Transverse colon (tissue), 4 donors: Measurements from ENCODE around the gene RETREG3. TPM values are rescaled to one million over a fixed set of nuclear protein-coding genes. Genes with fewer than 3 reads are reported as not detected.
A peak's percentile ranks its signal among the peaks of the same experiment; 100 is the strongest.
"Not testable (repeated sequence)": the region's sequence is repeated elsewhere in the genome, so short reads cannot be mapped to it uniquely, and the experiment has no call there.

ENCODE experiments used
- DNase-seq: peaks from one replicate; pipeline ENCODE4 v3.0.0-alpha.2; 2019
- H3K27ac ChIP-seq, 4 donors: fragments of 200-600 bp; sonication (generic); 2 replicates each; pipeline ENCODE4 v1.5.1; 2016 to 2018; ENCODE audit warnings: inconsistent platforms in 4 of 4
- H3K27me3 ChIP-seq: fragments of 200-600 bp; sonication (generic); 2 replicates; pipeline ENCODE4 v1.5.1; 2017; ENCODE audit warnings: inconsistent platforms
- H3K36me3 ChIP-seq, 4 donors: fragments of 200-600 bp; sonication (generic); 2 replicates each; pipeline ENCODE4 v1.5.1; 2017 to 2019; ENCODE audit warnings: inconsistent platforms in 4 of 4
- H3K4me1 ChIP-seq, 4 donors: fragments of 200-600 bp; sonication (generic); 2 replicates each; pipeline ENCODE4 v1.5.1; 2017 to 2020; ENCODE audit warnings: inconsistent platforms in 4 of 4
- H3K4me3 ChIP-seq, 4 donors: fragments of 200-600 bp; sonication (generic); 1 replicate in 1 of 4; 2 replicates in 3 of 4; pipeline versions ENCODE4 v1.5.1 to v1.6.1; 2017 to 2019; ENCODE audit warnings: inconsistent platforms in 4 of 4
- H3K9me3 ChIP-seq, 2 donors: fragments of 200-600 bp; sonication (generic); 2 replicates each; pipeline ENCODE4 v1.5.1; 2017 to 2019; ENCODE audit warnings: inconsistent platforms in 2 of 2
- CTCF ChIP-seq, 5 experiments: fragments of 200-600 bp in 3 of 5; fragments of 450-650 bp in 2 of 5; sonication (generic) in 3 of 5; IDR thresholded peaks; 1 replicate in 2 of 5; 2 replicates in 3 of 5; pipeline ENCODE4 v1.5.1; 2016 to 2017; ENCODE audit warnings: antibody characterized with exemption in 5 of 5, inconsistent platforms in 3 of 5, mild to moderate bottlenecking in 2 of 5, moderate library complexity in 1 of 5
- EP300 ChIP-seq: sonication (generic); formaldehyde crosslinking; IDR thresholded peaks from one replicate; pipeline ENCODE4 v1.6.1; 2017; ENCODE audit warnings: antibody characterized with exemption, low read depth
- POLR2A ChIP-seq: fragments of 450-650 bp; IDR thresholded peaks from one replicate; pipeline ENCODE4 v1.6.1; 2016; ENCODE audit warnings: antibody characterized with exemption, mild to moderate bottlenecking, moderate library complexity
- POLR2AphosphoS5 ChIP-seq, 3 donors: sonication (generic); formaldehyde crosslinking; IDR thresholded peaks; one replicate each; pipeline ENCODE4 v1.6.1; 2016; ENCODE audit warnings: antibody characterized with exemption in 3 of 3
- WGBS, 2 donors: methylation state at CpG; one replicate each; pipeline ENCODE4 v1.1.5; 2018; ENCODE audit warnings: low coverage in 1 of 2; 5-methylcytosine and 5-hydroxymethylcytosine counted together
- in situ Hi-C, 4 donors: fragments of 200-750 bp; cut with MboI; loops; one replicate each; pipeline versions ENCODE4 v1.15.0 to v1.15.1; 2017; ENCODE audit warnings: low sequenced_read_pairs in 3 of 4, low pct_ligation_motif_present in 1 of 4, low pct_unique_long_range_greater_than_20kb in 1 of 4
- intact Hi-C: fragments of 100-400 bp; cut with DNase I; formaldehyde crosslinking; loops from one replicate; pipeline ENCODE4 v1.15.1; 2023; ENCODE audit warnings: low total_unique reads
- total RNA-seq, 4 donors: library from RNA; depleted of rRNA; stranded (reverse); fragments of >200 nt; gene quantifications; one replicate each; pipeline ENCODE4 v1.1.0, GENCODE V29; 2016

RETREG3 gene
- total RNA-seq, 4 donors from 2014 or later, result 47.2 to 71.8 (median 59.0) TPM

- no peak overlapping the region for H3K27ac ChIP-seq
- peaks cover 5 to 25% (median 19%) of the 10 kb centered on the region in 4 donors for H3K4me1 ChIP-seq
- intact Hi-C loops (no loop called here), in situ Hi-C loops (no loop called here)
- TF ChIP-seq CTCF (IDR thresholded peaks at IDR 0.05) (no peak), EP300 (no peak), POLR2A (no peak), POLR2AphosphoS5 (IDR thresholded peaks at IDR 0.05) (no peak)
- H3K9me3 ChIP-seq, result no peaks in the 10 kb centered on the region
- H3K4me3 ChIP-seq, result no peak overlapping the region
- no peak for DNase-seq
- H3K36me3 ChIP-seq, result peaks cover 0 to 4% (median 0%) of the 10 kb centered on the region in 4 donors
- 73% methylated on average over 8 of the region's 8 CpGs; no CpG with 5 or more reads in 1 of the 2 donors for WGBS, 2 donors
- H3K27me3 ChIP-seq, result no peaks in the 10 kb centered on the region
Observed at GRCh38 chr17:42544874-42545283, 64.3 kb downstream of the RETREG3 start.

GRCh38 chr17:42543190-42544079 lies 65.7 kb downstream of the RETREG3 start:
- Histone ChIP-seq H3K27me3 (no peaks in the 10 kb centered on the region), H3K4me3 (no peak overlapping the region), H3K9me3 (no peaks in the 10 kb centered on the region), H3K36me3 (peaks cover 0 to 4% (median 0%) of the 10 kb centered on the region in 4 donors), H3K4me1 (peaks cover 5 to 17% (median 13%) of the 10 kb centered on the region in 4 donors), H3K27ac (no peak overlapping the region)
- TF ChIP-seq CTCF (IDR thresholded peaks at IDR 0.05) (no peak), POLR2AphosphoS5 (IDR thresholded peaks at IDR 0.05) (no peak), POLR2A (no peak), EP300 (no peak)
- intact Hi-C loops, result no loop called here
- no peak for DNase-seq
- 94% methylated on average over 36 of the region's 39 CpGs; no CpG with 5 or more reads in 1 of the 2 donors for WGBS, 2 donors
- in situ Hi-C loops, result no loop called here

DNA sequence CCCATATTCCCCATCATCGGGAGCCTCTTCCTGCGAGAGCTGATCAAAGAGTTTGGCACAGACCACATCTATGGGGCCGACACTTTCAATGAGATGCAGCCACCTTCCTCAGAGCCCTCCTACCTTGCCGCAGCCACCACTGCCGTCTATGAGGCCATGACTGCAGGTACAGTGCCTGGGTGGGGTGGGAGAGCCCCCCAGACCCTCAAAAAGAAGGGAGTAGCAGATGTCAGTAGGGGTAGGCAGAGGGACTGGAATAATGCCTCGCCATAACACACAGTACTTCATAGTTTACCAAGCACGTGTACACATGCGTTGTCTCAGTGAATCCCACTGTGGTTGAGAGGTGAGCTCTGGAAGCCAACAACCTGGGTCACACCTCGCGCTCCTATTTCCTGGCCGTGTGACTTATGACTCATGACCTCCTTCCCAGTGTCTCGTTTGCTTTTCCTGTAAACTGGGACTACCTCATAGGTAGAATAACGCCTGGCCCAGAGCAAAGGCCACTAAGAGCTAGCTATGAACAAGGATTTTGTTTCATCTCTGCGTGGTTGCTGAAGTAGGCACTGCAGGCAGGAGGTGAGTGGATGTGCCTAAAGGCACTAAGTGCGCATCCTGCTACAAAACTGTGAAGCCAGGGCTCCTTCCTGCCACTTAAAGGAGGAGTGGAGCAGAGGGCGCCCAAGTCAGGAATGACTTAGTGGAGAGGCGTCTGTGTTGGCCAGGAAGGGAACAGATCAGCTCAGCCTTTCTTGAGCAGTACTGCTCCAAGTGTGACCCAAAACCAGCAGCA lies 67.9 kb downstream of the RETREG3 start:
- TF ChIP-seq POLR2AphosphoS5 (IDR thresholded peaks at IDR 0.05) (peak in 2 of 3 donors; percentile 66 to 80), CTCF (IDR thresholded peaks at IDR 0.05) (no peak), EP300 (no peak), POLR2A (peak; percentile 53)
- peaks cover 10 to 29% (median 19%) of the 10 kb centered on the region in 4 donors for H3K4me1 ChIP-seq
- H3K27ac ChIP-seq, result peak overlapping the region; percentile 52 to 76 (median 68)
- H3K4me3 ChIP-seq, result no peak overlapping the region
- peak; percentile 61 for DNase-seq
- intact Hi-C loops (no loop called here), in situ Hi-C loops (no loop called here)
- peaks cover 0 to 4% (median 0%) of the 10 kb centered on the region in 4 donors for H3K36me3 ChIP-seq
- H3K9me3 ChIP-seq, result no peaks in the 10 kb centered on the region
- H3K27me3 ChIP-seq, result no peaks in the 10 kb centered on the region
- WGBS, 2 donors, result 74 to 100% methylated on average over 1 to 17 of the region's 17 CpGs

DNA sequence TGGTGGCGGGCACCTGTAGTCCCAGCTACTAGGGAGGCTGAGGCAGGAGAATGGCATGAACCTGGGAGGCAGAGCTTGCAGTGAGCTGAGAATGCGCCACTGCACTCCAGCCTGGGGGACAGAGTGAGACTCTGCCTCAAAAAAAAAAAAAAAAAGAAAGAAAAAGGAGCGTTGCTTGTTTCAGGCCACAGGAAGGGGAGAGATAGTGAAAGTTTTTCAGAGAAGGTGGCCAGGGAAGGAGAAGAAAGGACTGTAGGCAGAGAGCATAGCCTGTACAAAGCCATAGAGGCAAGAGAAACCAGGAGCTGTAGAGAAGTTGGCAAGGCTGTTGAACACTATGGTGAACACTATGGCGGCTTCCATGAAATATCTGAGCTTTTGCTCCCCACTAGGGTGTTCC lies 68.6 kb downstream of the RETREG3 start:
- in situ Hi-C loops, H3K36me3 ChIP-seq: not testable (repeated sequence)

More for the DNA sequence above, 68.6 kb downstream of the RETREG3 start:
- DNase-seq, H3K27me3 ChIP-seq, H3K4me3 ChIP-seq, H3K9me3 ChIP-seq, intact Hi-C loops: not testable (repeated sequence)
- Histone ChIP-seq H3K4me1 (peaks cover 12 to 31% (median 22%) of the 10 kb centered on the region in 4 donors), H3K27ac (peak overlapping the region; percentile 48 to 76 (median 68))
- WGBS, 2 donors, result 80 to 97% methylated on average over 1 to 4 of the region's 4 CpGs
